CD4-positive, alpha-beta memory T cell (primary cell): Measurements from ENCODE around the gene PDE2A. TPM values are rescaled to one million over a fixed set of nuclear protein-coding genes. Genes with fewer than 3 reads are reported as not detected.

Source experiments
- CTCF ChIA-PET: fragments of 350-600 bp; sonication (Branson Sonifier 250); formaldehyde crosslinking; loops from one replicate; lab custom pipeline; 2021; ENCODE audit warnings: inconsistent platforms; ENCODE audit not compliant: partially characterized antibody; lab: Charles Lee
- POLR2A ChIA-PET: fragments of 350-600 bp; sonication (Branson Sonifier 250); formaldehyde crosslinking; loops from one replicate; lab custom pipeline; 2021; ENCODE audit not compliant: partially characterized antibody; lab: Charles Lee
- DNase-seq, 5 donors: peaks; one replicate each; pipeline versions ENCODE4 v3.0.0 to v3.0.0-alpha.2; 2020 to 2022; ENCODE audit warnings: mixed read lengths in 1 of 5
- H3K27ac ChIP-seq: one replicate; pipeline ENCODE4 v1.7.0; 2013; ENCODE audit warnings: low read depth, low read length
- H3K27me3 ChIP-seq: 2 replicates; pipeline ENCODE4 v1.7.0; 2013; ENCODE audit warnings: mild to moderate bottlenecking, low read length, moderate library complexity; ENCODE audit not compliant: insufficient read depth
- H3K36me3 ChIP-seq: 2 replicates; pipeline ENCODE4 v1.7.0; 2013; ENCODE audit warnings: mild to moderate bottlenecking, low read length, moderate library complexity; ENCODE audit not compliant: insufficient read depth
- H3K4me1 ChIP-seq: 2 replicates; pipeline ENCODE4 v1.7.0; 2013; ENCODE audit warnings: mild to moderate bottlenecking, low read length, moderate library complexity; ENCODE audit not compliant: insufficient read depth
- H3K4me3 ChIP-seq, 2 donors: one replicate each; pipeline ENCODE4 v1.7.0; 2013; ENCODE audit warnings: low read length in 2 of 2, mild to moderate bottlenecking in 1 of 2
- H3K9me3 ChIP-seq, 2 donors: one replicate each; pipeline ENCODE4 v1.7.0; 2013; ENCODE audit warnings: low read length in 2 of 2, control low read depth in 1 of 2; ENCODE audit not compliant: control insufficient read depth in 1 of 2
- H3K27ac Mint-ChIP-seq, 7 donors: one replicate each; pipeline ENCODE4 v1.8.0; 2020 to 2021; ENCODE audit warnings: mixed read lengths in 7 of 7, mild to moderate bottlenecking in 6 of 7, inconsistent platforms in 3 of 7, moderate library complexity in 3 of 7
- H3K27me3 Mint-ChIP-seq, 2 donors: one replicate each; pipeline ENCODE4 v1.8.0; 2020 to 2021; ENCODE audit warnings: mixed read lengths in 2 of 2
- H3K36me3 Mint-ChIP-seq, 2 donors: one replicate each; pipeline ENCODE4 v1.8.0; 2020 to 2021; ENCODE audit warnings: mixed read lengths in 2 of 2, inconsistent platforms in 1 of 2, mild to moderate bottlenecking in 1 of 2
- H3K4me1 Mint-ChIP-seq, 4 donors: one replicate each; pipeline ENCODE4 v1.8.0; 2020 to 2021; ENCODE audit warnings: mixed read lengths in 4 of 4, mild to moderate bottlenecking in 1 of 4
- H3K4me3 Mint-ChIP-seq, 8 donors: one replicate each; pipeline ENCODE4 v1.8.0; 2020 to 2021; ENCODE audit warnings: mixed read lengths in 8 of 8, mild to moderate bottlenecking in 7 of 8, moderate library complexity in 6 of 8, inconsistent platforms in 3 of 8
- H3K9me3 Mint-ChIP-seq, 8 donors: one replicate each; pipeline ENCODE4 v1.8.0; 2020 to 2021; ENCODE audit warnings: mixed read lengths in 8 of 8, mild to moderate bottlenecking in 5 of 8, inconsistent platforms in 3 of 8, moderate library complexity in 1 of 8
- intact Hi-C: fragments of 100-400 bp; cut with micrococcal nuclease; formaldehyde crosslinking; loops from one replicate; pipeline ENCODE4 v1.15.1; 2023
- polyA plus RNA-seq, 2 donors: library from polyadenylated mRNA; unstranded; fragments of 300-500 nt; fragmentation: Illumina TruSeq; gene quantifications; one replicate each; pipeline ENCODE4 v1.2.3, GENCODE V29; 2021
- total RNA-seq, 2 experiments: library from RNA; stranded (reverse); gene quantifications; one replicate each; pipeline ENCODE4 v1.2.3, GENCODE V29; 2021

PDE2A gene
- total and polyA plus RNA-seq, 4 experiments from 2014 or later, result 0.11 to 1.7 (median 0.98) TPM

- Mint-ChIP-seq H3K27me3 (no peaks in the 10 kb centered on the region), H3K27ac (peak overlapping the region; percentile 9 to 92 (median 25)), H3K4me3 (no peak overlapping the region), H3K9me3 (no peaks in the 10 kb centered on the region), H3K4me1 (peaks cover 12 to 23% (median 15%) of the 10 kb centered on the region in 4 donors), H3K36me3 (peaks cover 11 to 45% of the 10 kb centered on the region in 2 donors)
- Histone ChIP-seq H3K27ac (no peak overlapping the region), H3K4me1 (no peaks in the 10 kb centered on the region), H3K36me3 (peaks cover 33% of the 10 kb centered on the region), H3K27me3 (no peaks in the 10 kb centered on the region), H3K4me3 (no peak overlapping the region), H3K9me3 (no peaks in the 10 kb centered on the region)
- POLR2A ChIA-PET, result no interaction called here
- DNase-seq, result no peak
- intact Hi-C loops, result loop anchor here (2.0 to 5.0 kb wide), 2 partner anchors 36 to 163 kb away; no protein-coding TSS in a partner anchor
- CTCF ChIA-PET, result interaction anchor here (0.6 to 3.1 kb wide), 10 partner anchors 14 to 492 kb away, joined by 3 to 15 read pairs (median 4); partner anchors contain the start of gene STARD10
Measured at GRCh38 chr11:72685560-72686480, 11.6 kb upstream of the PDE2A start.

- H3K4me3 ChIP-seq, result no peak overlapping the region
- H3K9me3 Mint-ChIP-seq, result no peaks in the 10 kb centered on the region
- POLR2A ChIA-PET, result interaction anchor here (0.7 kb wide), 2 partner anchors 40 to 108 kb away, joined by 3 to 4 read pairs; no protein-coding TSS in a partner anchor
Measured at GRCh38 chr11:72684236-72684912, 10.2 kb upstream of the PDE2A start.

GRCh38 chr11:72683782-72684200, 9.6 kb upstream of the PDE2A start:
- Histone ChIP-seq H3K4me3 (no peak overlapping the region), H3K27me3 (no peaks in the 10 kb centered on the region), H3K9me3 (no peaks in the 10 kb centered on the region), H3K36me3 (peaks cover 15% of the 10 kb centered on the region), H3K4me1 (no peaks in the 10 kb centered on the region), H3K27ac (no peak overlapping the region)
- H3K9me3 Mint-ChIP-seq, result no peaks in the 10 kb centered on the region
- peak; percentile 43 to 58 (median 53) for DNase-seq
- H3K36me3 Mint-ChIP-seq, result peaks cover 6 to 30% of the 10 kb centered on the region in 2 donors
- intact Hi-C loops, result loop anchor here (1.0 to 5.0 kb wide), 6 partner anchors 94 to 495 kb away; partner anchors contain the start of gene STARD10
- peak overlapping the region in 2 of 7 donors; percentile 13 to 57 for H3K27ac Mint-ChIP-seq
- peaks cover 11 to 23% (median 15%) of the 10 kb centered on the region in 4 donors for H3K4me1 Mint-ChIP-seq
- no peaks in the 10 kb centered on the region for H3K27me3 Mint-ChIP-seq
- POLR2A ChIA-PET, result interaction anchor here (0.9 kb wide), 1 partner anchor 38 kb away, joined by 4 read pairs; no protein-coding TSS in a partner anchor
- no peak overlapping the region for H3K4me3 Mint-ChIP-seq
- CTCF ChIA-PET, result interaction anchor here (0.6 to 3.1 kb wide), 18 partner anchors 12 to 494 kb away, joined by 3 to 15 read pairs (median 4); partner anchors contain the start of gene STARD10

More at GRCh38 chr11:72684236-72684912, 10.2 kb upstream of the PDE2A start:
- H3K27me3 ChIP-seq, result no peaks in the 10 kb centered on the region
- intact Hi-C loops, result loop anchor here (1.0 to 5.0 kb wide), 3 partner anchors 108 to 494 kb away; partner anchors contain the start of gene STARD10
- peak in 4 of 5 donors; percentile 31 to 41 (median 36) for DNase-seq
- H3K27ac Mint-ChIP-seq, result no peak overlapping the region
- peaks cover 21% of the 10 kb centered on the region for H3K36me3 ChIP-seq
- H3K4me1 ChIP-seq, result no peaks in the 10 kb centered on the region
- CTCF ChIA-PET, result interaction anchor here (0.6 to 3.1 kb wide), 21 partner anchors 13 to 493 kb away, joined by 3 to 15 read pairs (median 3); partner anchors contain the start of gene STARD10
- peaks cover 11 to 23% (median 15%) of the 10 kb centered on the region in 4 donors for H3K4me1 Mint-ChIP-seq
- no peak overlapping the region for H3K27ac ChIP-seq
- H3K36me3 Mint-ChIP-seq, result peaks cover 6 to 32% of the 10 kb centered on the region in 2 donors
- H3K4me3 Mint-ChIP-seq, result no peak overlapping the region
- no peaks in the 10 kb centered on the region for H3K9me3 ChIP-seq
- H3K27me3 Mint-ChIP-seq, result no peaks in the 10 kb centered on the region

GRCh38 chr11:72682858-72683243, 8.6 kb upstream of the PDE2A start:
- ChIA-PET POLR2A (interaction anchor here (0.9 kb wide), 1 partner anchor 39 kb away, joined by 4 read pairs; no protein-coding TSS in a partner anchor), CTCF (interaction anchor here (0.9 to 3.1 kb wide), 6 partner anchors 11 to 211 kb away, joined by 3 to 11 read pairs (median 4); no protein-coding TSS in a partner anchor)
- peaks cover 0 to 22% of the 10 kb centered on the region in 2 donors for H3K36me3 Mint-ChIP-seq
- intact Hi-C loops, result loop anchor here (1.0 to 5.0 kb wide), 4 partner anchors 94 to 212 kb away; partner anchors contain the start of gene STARD10
- peak overlapping the region in 1 of 7 donors; percentile 36 for H3K27ac Mint-ChIP-seq
- DNase-seq, result no peak
- Histone ChIP-seq H3K36me3 (peaks cover 7% of the 10 kb centered on the region), H3K9me3 (no peaks in the 10 kb centered on the region), H3K4me1 (no peaks in the 10 kb centered on the region), H3K27me3 (no peaks in the 10 kb centered on the region), H3K4me3 (no peak overlapping the region), H3K27ac (no peak overlapping the region)
- H3K9me3 Mint-ChIP-seq, result no peaks in the 10 kb centered on the region
- H3K4me1 Mint-ChIP-seq, result peaks cover 11 to 28% (median 15%) of the 10 kb centered on the region in 4 donors
- no peak overlapping the region for H3K4me3 Mint-ChIP-seq
- peaks cover 0 to 2% of the 10 kb centered on the region in 2 donors for H3K27me3 Mint-ChIP-seq

- H3K27me3 Mint-ChIP-seq, result peaks cover 0 to 3% of the 10 kb centered on the region in 2 donors
- H3K27me3 ChIP-seq, result peaks cover under 1% of the 10 kb centered on the region
- no peaks in the 10 kb centered on the region for H3K9me3 Mint-ChIP-seq
- H3K9me3 ChIP-seq, result no peaks in the 10 kb centered on the region
- H3K36me3 Mint-ChIP-seq, result peaks cover 0 to 17% of the 10 kb centered on the region in 2 donors
- H3K4me1 ChIP-seq, result no peaks in the 10 kb centered on the region
- H3K36me3 ChIP-seq, result peaks cover 4% of the 10 kb centered on the region
- ChIA-PET POLR2A (no interaction called here), CTCF (interaction anchor here (0.9 to 3.1 kb wide), 5 partner anchors 10 to 495 kb away, joined by 3 to 11 read pairs (median 3); no protein-coding TSS in a partner anchor)
- no peak for DNase-seq
- peaks cover 11 to 28% (median 14%) of the 10 kb centered on the region in 4 donors for H3K4me1 Mint-ChIP-seq
- intact Hi-C loops, result loop anchor here (5.0 kb wide), 1 partner anchor 110 kb away; the partner anchor contains the start of gene STARD10
- no peak overlapping the region for H3K4me3 ChIP-seq
- H3K4me3 Mint-ChIP-seq, result no peak overlapping the region
- no peak overlapping the region for H3K27ac ChIP-seq
- peak overlapping the region in 3 of 7 donors; percentile 43 to 60 (median 48) for H3K27ac Mint-ChIP-seq
Measured at GRCh38 chr11:72682238-72682857, 8.1 kb upstream of the PDE2A start.
